ENCODE measurements around the gene CRBN. TPM values are rescaled to one million over a fixed set of nuclear protein-coding genes. Genes with fewer than 3 reads are reported as not detected.

CRBN gene
- polyA plus RNA-seq, 1 of the 3 experiments (the other 2 are of a cell fraction), result 17.5 TPM

GRCh38 chr3:3189102-3189727, 9.7 kb upstream of the CRBN start (continued):
- TF ChIP-seq CHD2 (IDR thresholded peaks at IDR 0.05; ENCODE audit: low read length, partially characterized antibody), result no peak
- peak; percentile 46; the same call in 1 of the 2 replicates for TF ChIP-seq RCOR1 (IDR thresholded peaks at IDR 0.05; ENCODE audit: low read length)
- TF ChIP-seq GATA2 (CRISPR knock-in tag; IDR thresholded peaks at IDR 0.05), result peak; percentile 53
- TF ChIP-seq SIN3A (IDR thresholded peaks at IDR 0.05; ENCODE audit: borderline replicate concordance, low read depth, low read length), result no peak
- no peak for TF ChIP-seq RAD21 (IDR thresholded peaks at IDR 0.05; ENCODE audit: low read length)
- no peak for TF ChIP-seq MAX (IDR thresholded peaks at IDR 0.05; ENCODE audit: low read depth)
- no peak for TF ChIP-seq GABPA (IDR thresholded peaks at IDR 0.05; ENCODE audit: low read depth)

- Histone ChIP-seq H3K4me3 (ENCODE audit: low read depth in 2 of 2, low read length in 1 of 2) (no peak overlapping the region), H2AFZ (ENCODE audit: low read depth) (no peak overlapping the region), H3K36me3 (replicated peaks in 1 of 2; ENCODE audit: control insufficient read depth in 1 of 2, insufficient read depth in 2 of 2, low read length in 1 of 2) (no peaks in the 10 kb centered on the region), H3K4me2 (no peak overlapping the region), H3K9ac (no peak overlapping the region), H3K9me2 (no peaks in the 10 kb centered on the region), H3K27ac (ENCODE audit: low read depth in 2 of 2, low read length in 1 of 2) (no peak overlapping the region), H3K27me3 (ENCODE audit: insufficient read depth) (no peaks in the 10 kb centered on the region; the same call in 1 of the 2 replicates), H3F3A (replicated peaks; ENCODE audit: insufficient read depth) (peaks cover 4% of the 10 kb centered on the region), H3K79me2 (ENCODE audit: insufficient read depth) (no peaks in the 10 kb centered on the region), H3K9me3 (no peaks in the 10 kb centered on the region), H3K4me1 (ENCODE audit: control insufficient read depth in 1 of 2, insufficient read depth in 2 of 2, low read depth in 1 of 2, low read length in 1 of 2) (peaks cover 0 to 10% of the 10 kb centered on the region in 2 experiments; a peak in 2 of 4 replicates), H4K20me1 (ENCODE audit: insufficient read depth) (no peaks in the 10 kb centered on the region)
- no peak for DNase-seq
- TF ChIP-seq USF1 (IDR thresholded peaks at IDR 0.05; ENCODE audit: borderline replicate concordance, low read depth) (no peak), USF2 (IDR thresholded peaks at IDR 0.05; ENCODE audit: borderline replicate concordance, low read depth, low read length) (no peak)
- POLR2A ChIA-PET, result no interaction called here
- CTCF ChIA-PET, result no interaction called here
- 5% methylated on average over 2 of the region's 2 CpGs for WGBS (ENCODE audit: low lambda C conversion rate)
These were observed 5.4 kb upstream of the CRBN start for GRCh38 chr3:3184876-3185275.

GRCh38 chr3:3180456-3180855, 965 bp upstream of the CRBN start:
- H3K27ac ChIP-seq (ENCODE audit: low read depth in 2 of 2, low read length in 1 of 2), result no peak overlapping the region
- H3F3A ChIP-seq (replicated peaks; ENCODE audit: insufficient read depth), result peaks cover 4% of the 10 kb centered on the region
- peaks cover 6 to 8% of the 10 kb centered on the region in 2 experiments; a peak in 2 of 4 replicates for H3K4me1 ChIP-seq (ENCODE audit: control insufficient read depth in 1 of 2, insufficient read depth in 2 of 2, low read depth in 1 of 2, low read length in 1 of 2)
- no peaks in the 10 kb centered on the region for H3K9me3 ChIP-seq
- no peaks in the 10 kb centered on the region; the same call in 1 of the 2 replicates for H4K20me1 ChIP-seq (ENCODE audit: insufficient read depth)
- no peak overlapping the region for H3K4me2 ChIP-seq
- WGBS (ENCODE audit: low lambda C conversion rate), result 84% methylated on average over 9 of the region's 9 CpGs
- peaks cover 3 to 7% of the 10 kb centered on the region in 2 experiments for H3K36me3 ChIP-seq (replicated peaks in 1 of 2; ENCODE audit: control insufficient read depth in 1 of 2, insufficient read depth in 2 of 2, low read length in 1 of 2)
- no peaks in the 10 kb centered on the region for H3K9me2 ChIP-seq
- CTCF ChIA-PET, result interaction anchor here (1.0 to 1.6 kb wide), 2 partner anchors 12 to 20 kb away, joined by 4 to 6 read pairs; no protein-coding TSS in a partner anchor
- no peaks in the 10 kb centered on the region; the same call in 1 of the 2 replicates for H3K27me3 ChIP-seq (ENCODE audit: insufficient read depth)
- POLR2A ChIA-PET, result no interaction called here
- H3K79me2 ChIP-seq (ENCODE audit: insufficient read depth), result peaks cover 40% of the 10 kb centered on the region
- no peak overlapping the region for H3K9ac ChIP-seq
- peak overlapping the region; percentile 98; the same call in 1 of the 2 replicates for H2AFZ ChIP-seq (ENCODE audit: low read depth)
- no peak overlapping the region for H3K4me3 ChIP-seq (ENCODE audit: low read depth in 2 of 2, low read length in 1 of 2)
- DNase-seq, result no peak
- TF ChIP-seq NFIC (IDR thresholded peaks at IDR 0.05; ENCODE audit: borderline replicate concordance) (no peak), MEF2A (IDR thresholded peaks at IDR 0.05; ENCODE audit: borderline replicate concordance, low read depth) (no peak), REST (IDR thresholded peaks at IDR 0.05; ENCODE audit: low read depth, low read length) (no peak), RXRA (IDR thresholded peaks at IDR 0.05; ENCODE audit: borderline replicate concordance, low read depth) (no peak), PBX3 (IDR thresholded peaks at IDR 0.05) (no peak), TEAD4 (IDR thresholded peaks at IDR 0.05; ENCODE audit: borderline replicate concordance, insufficient read depth) (no peak), ZBTB33 (IDR thresholded peaks at IDR 0.05; ENCODE audit: borderline replicate concordance, low read depth) (no peak)
